ENCODE results near the gene ST6GALNAC3.
"Not testable (repeated sequence)": the region's sequence is repeated elsewhere in the genome, so short reads cannot be mapped to it uniquely, and the experiment has no call there.

The ST6GALNAC3 gene

DNA sequence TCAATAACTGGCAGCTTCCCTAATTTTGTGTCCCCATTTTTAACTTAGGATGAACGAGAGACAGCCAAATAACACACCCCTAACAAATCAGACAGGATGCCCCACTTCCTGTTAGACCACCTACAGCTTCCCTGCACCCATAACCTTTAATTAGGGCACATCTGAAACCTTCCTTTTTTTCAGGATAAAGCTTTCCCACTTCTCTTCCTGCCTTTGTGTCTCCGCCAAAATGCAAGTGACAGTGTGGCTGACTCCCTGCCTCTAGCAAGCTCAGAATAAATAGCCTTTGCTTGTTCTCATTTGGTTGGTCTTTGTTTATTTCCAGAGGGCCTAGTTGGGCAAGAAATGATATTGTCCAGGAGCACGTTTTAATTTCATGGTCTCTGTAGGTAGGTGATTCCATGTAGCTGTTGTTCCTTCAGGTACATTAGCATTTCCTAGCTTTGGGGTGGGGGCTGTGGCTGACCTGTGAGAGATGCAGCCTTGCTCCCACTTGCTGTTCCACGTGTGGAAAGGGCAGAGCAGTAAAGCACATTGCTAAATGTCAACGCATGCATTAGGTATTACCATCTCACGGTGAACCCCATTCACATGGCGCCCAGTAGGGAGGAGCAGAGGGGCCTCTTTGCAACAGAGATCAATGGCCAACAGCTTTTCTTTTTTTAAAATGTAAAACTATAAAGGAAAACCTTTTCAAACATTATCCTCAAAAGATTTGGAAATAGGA is 154.9 kb downstream of the ST6GALNAC3 start:
- H3K27me3 ChIP-seq (ENCODE audit: control insufficient read depth in 1 of 2, insufficient read depth in 2 of 2, low read length in 2 of 2), result no peaks in the 10 kb centered on the region
- H3K27ac ChIP-seq (ENCODE audit: low read depth, low read length), result no peak overlapping the region
- no peaks in the 10 kb centered on the region for H3K36me3 ChIP-seq (ENCODE audit: control insufficient read depth in 1 of 2, insufficient read depth in 2 of 2, low read length in 2 of 2)
- no peaks in the 10 kb centered on the region for H3K9me3 ChIP-seq (ENCODE audit: control insufficient read depth in 1 of 2, low read length in 2 of 2)
- no peaks in the 10 kb centered on the region for H3K4me1 ChIP-seq (ENCODE audit: control insufficient read depth in 1 of 2, insufficient read depth in 2 of 2, low read length in 2 of 2)
- no peak overlapping the region for H3K9ac ChIP-seq (ENCODE audit: low read depth in 1 of 2, low read length in 2 of 2)
- no peak overlapping the region for H3K4me3 ChIP-seq (ENCODE audit: low read depth in 1 of 2, low read length in 2 of 2)

DNA sequence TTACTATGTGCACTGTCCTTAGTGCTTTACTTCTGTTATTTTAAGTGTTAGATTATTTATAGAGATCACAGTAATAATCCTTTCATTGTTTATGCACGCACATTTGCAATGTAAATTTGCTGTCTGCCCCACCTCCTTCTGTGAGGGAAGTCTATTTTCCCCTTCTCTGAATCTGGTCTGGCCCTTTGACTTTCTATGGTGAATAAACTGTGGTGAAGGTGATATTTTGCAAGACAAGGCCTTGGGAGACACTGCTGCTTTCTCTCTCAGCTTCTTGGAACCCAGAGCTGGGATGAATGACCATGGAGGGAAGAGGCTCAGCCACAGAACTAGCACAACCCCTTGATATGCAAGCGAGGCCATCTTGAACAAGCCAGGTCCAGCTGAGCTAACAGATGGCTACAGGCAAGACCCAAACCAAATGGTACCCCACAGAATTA is 156.3 kb downstream of the ST6GALNAC3 start:
- Histone ChIP-seq H3K4me3 (ENCODE audit: low read depth in 1 of 2, low read length in 2 of 2) (no peak overlapping the region), H3K9ac (ENCODE audit: low read depth in 1 of 2, low read length in 2 of 2) (no peak overlapping the region), H3K4me1 (ENCODE audit: control insufficient read depth in 1 of 2, insufficient read depth in 2 of 2, low read length in 2 of 2) (no peaks in the 10 kb centered on the region), H3K36me3 (ENCODE audit: control insufficient read depth in 1 of 2, insufficient read depth in 2 of 2, low read length in 2 of 2) (no peaks in the 10 kb centered on the region), H3K27ac (ENCODE audit: low read depth, low read length) (no peak overlapping the region), H3K9me3 (ENCODE audit: control insufficient read depth in 1 of 2, low read length in 2 of 2) (no peaks in the 10 kb centered on the region), H3K27me3 (ENCODE audit: control insufficient read depth in 1 of 2, insufficient read depth in 2 of 2, low read length in 2 of 2) (no peaks in the 10 kb centered on the region)

DNA sequence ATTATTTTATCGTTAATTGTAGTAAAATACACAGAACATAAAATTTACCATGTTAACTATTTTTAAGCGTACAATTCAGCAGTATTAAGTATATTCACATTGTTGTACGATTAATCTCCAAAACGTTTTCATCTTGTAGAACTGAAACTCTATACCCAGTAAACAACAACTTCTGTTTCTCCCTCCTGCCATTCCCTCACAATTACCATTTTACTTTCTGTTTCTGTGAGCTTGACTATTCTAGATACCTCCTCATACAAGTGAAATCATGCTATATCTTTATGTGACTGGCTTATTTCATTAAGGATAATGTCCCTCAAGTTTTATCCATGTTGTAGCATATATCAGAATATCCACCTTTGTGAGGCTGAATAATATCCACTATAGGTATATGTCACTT is 156.8 kb downstream of the ST6GALNAC3 start:
- Histone ChIP-seq H3K27me3 (ENCODE audit: control insufficient read depth in 1 of 2, insufficient read depth in 2 of 2, low read length in 2 of 2) (no peaks in the 10 kb centered on the region), H3K9ac (ENCODE audit: low read depth in 1 of 2, low read length in 2 of 2) (no peak overlapping the region), H3K27ac (ENCODE audit: low read depth, low read length) (no peak overlapping the region), H3K9me3 (ENCODE audit: control insufficient read depth in 1 of 2, low read length in 2 of 2) (no peaks in the 10 kb centered on the region), H3K4me1 (ENCODE audit: control insufficient read depth in 1 of 2, insufficient read depth in 2 of 2, low read length in 2 of 2) (no peaks in the 10 kb centered on the region), H3K36me3 (ENCODE audit: control insufficient read depth in 1 of 2, insufficient read depth in 2 of 2, low read length in 2 of 2) (no peaks in the 10 kb centered on the region), H3K4me3 (ENCODE audit: low read depth in 1 of 2, low read length in 2 of 2) (no peak overlapping the region)

DNA sequence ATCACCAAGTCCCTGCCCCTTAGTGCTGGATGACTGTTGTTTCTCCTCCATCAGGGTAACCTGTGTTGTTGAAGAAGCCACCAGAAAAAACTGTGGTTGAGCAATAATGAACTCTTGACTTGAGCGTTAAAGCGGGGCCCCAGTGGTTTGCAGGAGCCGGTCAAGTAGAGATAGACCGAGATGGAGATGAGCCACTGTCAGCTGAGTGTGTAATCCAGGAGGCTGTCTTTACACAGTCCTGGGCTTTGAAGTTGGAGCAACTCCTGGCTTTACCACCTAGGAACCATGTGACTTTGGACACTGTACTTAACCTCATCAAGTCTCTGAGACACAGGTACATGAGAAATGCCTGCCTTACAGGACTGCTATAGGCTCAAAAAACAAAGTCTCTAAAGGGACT is 158.1 kb downstream of the ST6GALNAC3 start:
- no peak overlapping the region for H3K9ac ChIP-seq (ENCODE audit: low read depth in 1 of 2, low read length in 2 of 2)
- H3K27ac ChIP-seq (ENCODE audit: low read depth, low read length), result no peak overlapping the region
- H3K4me3 ChIP-seq (ENCODE audit: low read depth in 1 of 2, low read length in 2 of 2), result no peak overlapping the region
- no peaks in the 10 kb centered on the region for H3K36me3 ChIP-seq (ENCODE audit: control insufficient read depth in 1 of 2, insufficient read depth in 2 of 2, low read length in 2 of 2)
- no peaks in the 10 kb centered on the region for H3K4me1 ChIP-seq (ENCODE audit: control insufficient read depth in 1 of 2, insufficient read depth in 2 of 2, low read length in 2 of 2)
- H3K27me3 ChIP-seq (ENCODE audit: control insufficient read depth in 1 of 2, insufficient read depth in 2 of 2, low read length in 2 of 2), result no peaks in the 10 kb centered on the region
- H3K9me3 ChIP-seq (ENCODE audit: control insufficient read depth in 1 of 2, low read length in 2 of 2), result no peaks in the 10 kb centered on the region

DNA sequence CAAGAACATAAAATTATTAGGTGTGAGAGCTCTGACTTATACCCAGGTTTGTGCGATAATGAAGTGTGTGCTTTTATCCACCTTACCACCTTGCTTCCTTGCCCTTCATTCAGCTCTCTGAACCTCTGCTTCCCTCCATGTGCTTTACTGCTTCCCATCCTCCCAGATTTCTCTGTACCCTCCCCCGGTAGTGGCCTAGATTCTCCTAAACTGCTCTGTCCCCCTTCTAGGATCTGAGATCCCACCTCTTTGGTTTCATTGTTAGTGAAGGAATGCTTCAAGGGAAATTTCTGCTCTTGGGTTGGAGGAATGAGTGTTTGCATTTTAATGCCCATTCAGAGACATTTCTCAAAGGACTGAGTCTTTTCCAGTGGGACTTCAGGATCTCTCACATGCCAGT is 159.5 kb downstream of the ST6GALNAC3 start:
- H3K4me3 ChIP-seq (ENCODE audit: low read depth in 1 of 2, low read length in 2 of 2), result no peak overlapping the region
- H3K9ac ChIP-seq (ENCODE audit: low read depth in 1 of 2, low read length in 2 of 2), result no peak overlapping the region
- H3K36me3 ChIP-seq (ENCODE audit: control insufficient read depth in 1 of 2, insufficient read depth in 2 of 2, low read length in 2 of 2), result no peaks in the 10 kb centered on the region
- H3K27ac ChIP-seq (ENCODE audit: low read depth, low read length), result no peak overlapping the region
- H3K27me3 ChIP-seq (ENCODE audit: control insufficient read depth in 1 of 2, insufficient read depth in 2 of 2, low read length in 2 of 2), result no peaks in the 10 kb centered on the region
- H3K9me3 ChIP-seq (ENCODE audit: control insufficient read depth in 1 of 2, low read length in 2 of 2), result no peaks in the 10 kb centered on the region
- no peaks in the 10 kb centered on the region for H3K4me1 ChIP-seq (ENCODE audit: control insufficient read depth in 1 of 2, insufficient read depth in 2 of 2, low read length in 2 of 2)

DNA sequence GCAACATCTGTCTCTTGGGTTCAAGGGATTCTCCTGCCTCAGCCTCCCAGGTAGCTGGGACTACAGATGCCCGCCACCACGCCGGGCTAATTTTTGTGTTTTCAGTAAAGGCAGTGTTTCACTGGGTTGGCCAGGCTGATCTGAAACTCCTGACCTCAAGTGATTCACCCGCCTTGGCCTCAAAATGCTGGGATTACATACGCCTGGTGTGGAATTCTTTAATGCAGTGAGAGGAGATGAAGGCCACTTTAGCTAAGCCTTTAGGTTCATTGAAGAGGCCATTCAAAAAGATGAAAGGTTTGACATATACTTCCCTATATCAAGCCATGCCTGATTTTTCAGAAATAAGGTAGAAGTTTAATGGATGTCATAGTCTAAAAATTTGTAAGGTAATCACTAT is 162.7 kb downstream of the ST6GALNAC3 start:
- H3K9ac ChIP-seq (ENCODE audit: low read depth in 1 of 2, low read length in 2 of 2), result no peak overlapping the region
- H3K27ac ChIP-seq (ENCODE audit: low read depth, low read length), result no peak overlapping the region
- no peaks in the 10 kb centered on the region for H3K36me3 ChIP-seq (ENCODE audit: control insufficient read depth in 1 of 2, insufficient read depth in 2 of 2, low read length in 2 of 2)
- H3K27me3 ChIP-seq (ENCODE audit: control insufficient read depth in 1 of 2, insufficient read depth in 2 of 2, low read length in 2 of 2), result no peaks in the 10 kb centered on the region
- no peak overlapping the region for H3K4me3 ChIP-seq (ENCODE audit: low read depth in 1 of 2, low read length in 2 of 2)
- H3K4me1 ChIP-seq (ENCODE audit: control insufficient read depth in 1 of 2, insufficient read depth in 2 of 2, low read length in 2 of 2), result no peaks in the 10 kb centered on the region
- H3K9me3 ChIP-seq (ENCODE audit: control insufficient read depth in 1 of 2, low read length in 2 of 2), result no peaks in the 10 kb centered on the region

GRCh38 chr1:76238094-76238628 is 163.6 kb downstream of the ST6GALNAC3 start:
- no peaks in the 10 kb centered on the region for H3K36me3 ChIP-seq (ENCODE audit: control insufficient read depth in 1 of 2, insufficient read depth in 2 of 2, low read length in 2 of 2)
- H3K4me3 ChIP-seq (ENCODE audit: low read depth in 1 of 2, low read length in 2 of 2), result no peak overlapping the region
- no peak overlapping the region for H3K9ac ChIP-seq (ENCODE audit: low read depth in 1 of 2, low read length in 2 of 2)
- H3K9me3 ChIP-seq (ENCODE audit: control insufficient read depth in 1 of 2, low read length in 2 of 2), result no peaks in the 10 kb centered on the region
- no peak overlapping the region for H3K27ac ChIP-seq (ENCODE audit: low read depth, low read length)
- H3K27me3 ChIP-seq (ENCODE audit: control insufficient read depth in 1 of 2, insufficient read depth in 2 of 2, low read length in 2 of 2), result no peaks in the 10 kb centered on the region
- no peaks in the 10 kb centered on the region for H3K4me1 ChIP-seq (ENCODE audit: control insufficient read depth in 1 of 2, insufficient read depth in 2 of 2, low read length in 2 of 2)

- Histone ChIP-seq H3K9ac (ENCODE audit: low read depth in 1 of 2, low read length in 2 of 2) (no peak overlapping the region), H3K36me3 (ENCODE audit: control insufficient read depth in 1 of 2, insufficient read depth in 2 of 2, low read length in 2 of 2) (no peaks in the 10 kb centered on the region), H3K27ac (ENCODE audit: low read depth, low read length) (no peak overlapping the region), H3K9me3 (ENCODE audit: control insufficient read depth in 1 of 2, low read length in 2 of 2) (peaks cover 0 to 1% of the 10 kb centered on the region in 2 donors), H3K4me1 (ENCODE audit: control insufficient read depth in 1 of 2, insufficient read depth in 2 of 2, low read length in 2 of 2) (no peaks in the 10 kb centered on the region), H3K4me3 (ENCODE audit: low read depth in 1 of 2, low read length in 2 of 2) (no peak overlapping the region), H3K27me3 (ENCODE audit: control insufficient read depth in 1 of 2, insufficient read depth in 2 of 2, low read length in 2 of 2) (no peaks in the 10 kb centered on the region)
Measured at GRCh38 chr1:76239470-76239918, 164.9 kb downstream of the ST6GALNAC3 start.

DNA sequence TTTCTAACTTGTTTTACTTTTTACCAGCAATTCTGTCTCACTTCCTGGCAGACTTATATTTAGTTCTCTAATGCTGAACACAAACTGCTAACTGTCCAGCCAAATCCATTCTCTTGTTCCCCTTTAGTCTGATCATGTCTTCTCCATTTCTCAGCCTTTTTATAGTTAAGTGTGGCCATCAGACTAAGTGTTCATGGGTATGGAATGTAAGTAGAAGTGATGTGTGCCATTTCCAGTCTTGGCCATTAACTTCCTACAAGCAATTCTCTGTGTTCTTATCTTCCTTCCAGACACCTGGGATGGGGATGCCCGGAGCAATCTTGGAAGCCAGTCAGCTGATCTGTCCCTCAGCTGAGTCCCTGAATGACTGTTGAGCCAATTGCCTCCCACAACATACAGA is 165.8 kb downstream of the ST6GALNAC3 start:
- Histone ChIP-seq H3K4me1 (ENCODE audit: control insufficient read depth in 1 of 2, insufficient read depth in 2 of 2, low read length in 2 of 2) (no peaks in the 10 kb centered on the region), H3K27ac (ENCODE audit: low read depth, low read length) (no peak overlapping the region), H3K9ac (ENCODE audit: low read depth in 1 of 2, low read length in 2 of 2) (no peak overlapping the region), H3K4me3 (ENCODE audit: low read depth in 1 of 2, low read length in 2 of 2) (no peak overlapping the region), H3K36me3 (ENCODE audit: control insufficient read depth in 1 of 2, insufficient read depth in 2 of 2, low read length in 2 of 2) (no peaks in the 10 kb centered on the region), H3K27me3 (ENCODE audit: control insufficient read depth in 1 of 2, insufficient read depth in 2 of 2, low read length in 2 of 2) (no peaks in the 10 kb centered on the region), H3K9me3 (ENCODE audit: control insufficient read depth in 1 of 2, low read length in 2 of 2) (peaks cover 0 to 5% of the 10 kb centered on the region in 2 donors)

GRCh38 chr1:76242587-76242986 is 168.0 kb downstream of the ST6GALNAC3 start:
- H3K27me3 ChIP-seq (ENCODE audit: control insufficient read depth in 1 of 2, insufficient read depth in 2 of 2, low read length in 2 of 2); H3K4me1 ChIP-seq (ENCODE audit: control insufficient read depth in 1 of 2, insufficient read depth in 2 of 2, low read length in 2 of 2); H3K9me3 ChIP-seq (ENCODE audit: control insufficient read depth in 1 of 2, low read length in 2 of 2); H3K4me3 ChIP-seq (ENCODE audit: low read depth in 1 of 2, low read length in 2 of 2); H3K36me3 ChIP-seq (ENCODE audit: control insufficient read depth in 1 of 2, insufficient read depth in 2 of 2, low read length in 2 of 2); H3K27ac ChIP-seq (ENCODE audit: low read depth, low read length); H3K9ac ChIP-seq (ENCODE audit: low read depth in 1 of 2, low read length in 2 of 2): not testable (repeated sequence)

Data from duodenal mucosa (tissue), 2 donors.